Erythroblast (primary cell): ENCODE data around the gene PDE9A.

Experiments
- GATA1 ChIP-seq: IDR thresholded peaks from 2 replicates; pipeline ENCODE4 v1.6.1; 2011; ENCODE audit warnings: low read depth, mild to moderate bottlenecking, control low read depth, low read length, moderate library complexity
- POLR2A ChIP-seq: IDR thresholded peaks from 2 replicates; pipeline ENCODE4 v1.6.1; 2011; ENCODE audit warnings: mild to moderate bottlenecking, low read length

- TF ChIP-seq POLR2A (no peak), GATA1 (no peak)
These were observed 2.7 kb upstream of the PDE9A start for GRCh38 chr21:42650441-42651421.
